ENCODE data around the gene PLEKHG4B. TPM values are rescaled to one million over a fixed set of nuclear protein-coding genes. Genes with fewer than 3 reads are reported as not detected.

Gene PLEKHG4B
- total RNA-seq, 1 experiment from 2014 or later: 51.4 TPM

DNA sequence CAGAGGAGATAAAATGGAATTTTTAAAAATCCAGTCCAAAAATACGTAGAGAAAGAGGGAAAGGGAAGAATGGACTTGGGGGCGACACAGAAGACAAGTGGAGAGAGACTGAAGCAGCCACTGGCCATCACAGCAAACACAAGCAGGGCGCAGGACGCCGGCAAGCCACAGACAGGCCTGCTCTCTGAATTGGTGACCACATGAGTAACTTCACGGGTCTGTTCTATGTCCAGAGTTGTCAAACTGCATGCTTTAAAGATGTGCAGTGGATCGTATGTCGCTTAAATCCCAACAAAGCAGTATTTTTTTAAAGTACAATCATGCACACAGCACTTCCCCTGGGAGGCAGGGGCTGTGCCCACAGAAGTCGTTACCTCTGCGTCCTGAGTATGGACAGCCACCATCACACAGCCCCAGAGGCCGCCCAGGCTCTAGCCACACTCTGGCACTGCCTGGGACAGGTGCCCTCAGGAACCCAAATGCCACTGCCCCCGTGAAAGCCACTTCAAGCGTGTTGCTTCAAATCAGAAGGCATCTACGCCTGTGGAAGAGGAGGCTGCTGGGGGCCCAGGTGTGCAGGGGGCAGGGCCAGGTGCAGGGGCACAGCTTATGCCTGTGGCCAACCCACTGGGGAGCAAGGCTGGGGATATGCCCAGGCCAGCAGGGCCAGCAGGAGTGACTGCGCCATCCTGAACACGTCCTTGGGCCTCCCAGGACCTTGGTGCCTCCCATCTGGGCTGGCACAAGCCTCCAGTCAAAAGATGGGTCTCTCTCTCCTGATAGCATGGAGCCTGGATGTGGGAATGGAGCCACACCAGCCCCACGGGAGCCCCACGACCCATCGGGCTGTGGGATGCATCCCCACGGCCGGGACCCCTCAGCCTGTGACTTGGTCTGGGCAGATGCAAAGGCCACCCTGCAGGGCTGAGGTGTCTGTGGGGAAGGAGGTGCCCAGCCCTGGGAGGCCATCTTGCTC lies 93.4 kb downstream of the PLEKHG4B start (continued):
- no peak for TF ChIP-seq MAX (CRISPR knock-in tag; IDR thresholded peaks at IDR 0.05)
- TF ChIP-seq ZBTB21 (CRISPR knock-in tag; IDR thresholded peaks at IDR 0.05; ENCODE audit: borderline replicate concordance): no peak
- TF ChIP-seq, protein P1, sequence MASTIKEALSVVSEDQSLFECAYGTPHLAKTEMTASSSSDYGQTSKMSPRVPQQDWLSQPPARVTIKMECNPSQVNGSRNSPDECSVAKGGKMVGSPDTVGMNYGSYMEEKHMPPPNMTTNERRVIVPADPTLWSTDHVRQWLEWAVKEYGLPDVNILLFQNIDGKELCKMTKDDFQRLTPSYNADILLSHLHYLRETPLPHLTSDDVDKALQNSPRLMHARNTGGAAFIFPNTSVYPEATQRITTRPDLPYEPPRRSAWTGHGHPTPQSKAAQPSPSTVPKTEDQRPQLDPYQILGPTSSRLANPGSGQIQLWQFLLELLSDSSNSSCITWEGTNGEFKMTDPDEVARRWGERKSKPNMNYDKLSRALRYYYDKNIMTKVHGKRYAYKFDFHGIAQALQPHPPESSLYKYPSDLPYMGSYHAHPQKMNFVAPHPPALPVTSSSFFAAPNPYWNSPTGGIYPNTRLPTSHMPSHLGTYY (CRISPR knock-in tag; IDR thresholded peaks at IDR 0.05): no peak
- no peak for TF ChIP-seq ATF1 (CRISPR knock-in tag; IDR thresholded peaks at IDR 0.05)
- TF ChIP-seq TCF7 (CRISPR knock-in tag; IDR thresholded peaks at IDR 0.05; ENCODE audit: low read depth): no peak
- no peak for TF ChIP-seq OVOL2 (CRISPR knock-in tag; IDR thresholded peaks at IDR 0.05; ENCODE audit: borderline replicate concordance)
- TF ChIP-seq, protein P2, sequence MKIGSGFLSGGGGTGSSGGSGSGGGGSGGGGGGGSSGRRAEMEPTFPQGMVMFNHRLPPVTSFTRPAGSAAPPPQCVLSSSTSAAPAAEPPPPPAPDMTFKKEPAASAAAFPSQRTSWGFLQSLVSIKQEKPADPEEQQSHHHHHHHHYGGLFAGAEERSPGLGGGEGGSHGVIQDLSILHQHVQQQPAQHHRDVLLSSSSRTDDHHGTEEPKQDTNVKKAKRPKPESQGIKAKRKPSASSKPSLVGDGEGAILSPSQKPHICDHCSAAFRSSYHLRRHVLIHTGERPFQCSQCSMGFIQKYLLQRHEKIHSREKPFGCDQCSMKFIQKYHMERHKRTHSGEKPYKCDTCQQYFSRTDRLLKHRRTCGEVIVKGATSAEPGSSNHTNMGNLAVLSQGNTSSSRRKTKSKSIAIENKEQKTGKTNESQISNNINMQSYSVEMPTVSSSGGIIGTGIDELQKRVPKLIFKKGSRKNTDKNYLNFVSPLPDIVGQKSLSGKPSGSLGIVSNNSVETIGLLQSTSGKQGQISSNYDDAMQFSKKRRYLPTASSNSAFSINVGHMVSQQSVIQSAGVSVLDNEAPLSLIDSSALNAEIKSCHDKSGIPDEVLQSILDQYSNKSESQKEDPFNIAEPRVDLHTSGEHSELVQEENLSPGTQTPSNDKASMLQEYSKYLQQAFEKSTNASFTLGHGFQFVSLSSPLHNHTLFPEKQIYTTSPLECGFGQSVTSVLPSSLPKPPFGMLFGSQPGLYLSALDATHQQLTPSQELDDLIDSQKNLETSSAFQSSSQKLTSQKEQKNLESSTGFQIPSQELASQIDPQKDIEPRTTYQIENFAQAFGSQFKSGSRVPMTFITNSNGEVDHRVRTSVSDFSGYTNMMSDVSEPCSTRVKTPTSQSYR (CRISPR knock-in tag; IDR thresholded peaks at IDR 0.05): no peak

DNA sequence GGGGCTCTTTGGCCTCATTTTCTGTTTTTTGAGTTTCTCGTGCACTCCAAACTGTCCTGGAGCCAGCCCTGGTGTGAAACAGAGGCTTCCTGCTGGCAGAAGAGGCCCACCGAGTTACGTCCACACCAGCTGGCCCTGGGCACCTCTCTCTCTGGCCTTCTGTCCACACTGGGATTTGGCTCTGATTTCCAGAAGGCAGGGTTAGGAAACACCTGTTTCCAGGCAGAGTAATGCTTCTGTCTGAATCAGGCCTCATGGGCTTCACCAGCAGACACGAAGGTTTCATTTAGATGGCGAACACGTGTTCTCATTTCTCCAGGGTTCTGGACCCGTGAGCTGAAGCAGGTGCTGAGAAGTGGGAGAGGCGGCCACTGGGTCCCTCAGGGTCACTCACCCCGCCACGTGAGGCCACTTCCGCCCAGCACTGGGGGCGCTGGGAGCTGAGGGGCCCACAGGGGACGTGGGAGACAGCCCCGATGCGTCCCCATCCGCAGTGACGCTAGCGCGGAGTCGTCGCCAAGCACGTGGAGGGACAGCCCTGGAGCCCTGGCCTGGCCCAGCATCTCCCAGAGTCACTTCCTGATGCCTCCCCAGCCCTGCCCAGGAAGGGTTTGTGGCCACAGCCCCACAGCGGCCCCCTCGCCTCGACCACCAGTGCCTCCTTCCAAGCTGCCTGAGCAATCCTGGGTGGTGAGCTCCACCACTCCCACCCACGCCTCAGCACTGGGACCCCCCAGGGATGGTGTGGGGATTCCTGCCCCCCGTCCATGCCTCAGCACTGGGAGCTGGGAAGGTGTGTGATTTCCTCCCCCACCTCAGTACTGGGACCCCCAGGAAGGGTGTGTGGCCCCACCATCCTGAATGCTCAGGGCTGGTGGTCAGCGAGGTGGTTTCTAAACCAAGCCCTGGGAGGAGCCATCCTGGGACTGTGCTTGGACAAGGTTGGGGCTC lies 94.4 kb downstream of the PLEKHG4B start:
- Mint-ChIP-seq H3K4me3 (no peak overlapping the region), H3K27me3 (ENCODE audit: low read depth) (no peaks in the 10 kb centered on the region; the same call in 1 of the 2 replicates), H3K4me1 (peaks cover 8% of the 10 kb centered on the region), H3K36me3 (peaks cover 15% of the 10 kb centered on the region), H3K9me3 (no peaks in the 10 kb centered on the region), H3K27ac (no peak overlapping the region)
- POLR2A ChIA-PET: interaction anchor here (0.6 kb wide), 1 partner anchor 323 kb away, joined by 3 read pairs; no protein-coding TSS in a partner anchor
- CTCF ChIA-PET: no interaction called here
- TF ChIP-seq, protein P3, sequence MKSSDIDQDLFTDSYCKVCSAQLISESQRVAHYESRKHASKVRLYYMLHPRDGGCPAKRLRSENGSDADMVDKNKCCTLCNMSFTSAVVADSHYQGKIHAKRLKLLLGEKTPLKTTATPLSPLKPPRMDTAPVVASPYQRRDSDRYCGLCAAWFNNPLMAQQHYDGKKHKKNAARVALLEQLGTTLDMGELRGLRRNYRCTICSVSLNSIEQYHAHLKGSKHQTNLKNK (CRISPR knock-in tag; IDR thresholded peaks at IDR 0.05): no peak
- no peak for TF ChIP-seq FOXK1 (CRISPR knock-in tag; IDR thresholded peaks at IDR 0.05)
- no peak for TF ChIP-seq MLX (CRISPR knock-in tag; IDR thresholded peaks at IDR 0.05)
- no peak for TF ChIP-seq FOXP4 (CRISPR knock-in tag; IDR thresholded peaks at IDR 0.05)
- no peak for TF ChIP-seq CREM (CRISPR knock-in tag; IDR thresholded peaks at IDR 0.05)
- no peak for ATAC-seq
- DNase-seq (ENCODE audit: low spot score): no peak

Data from WTC11 (cell line).